H1 (cell line): Measurements from ENCODE around the gene SMOC2. TPM values are rescaled to one million over a fixed set of nuclear protein-coding genes. Genes with fewer than 3 reads are reported as not detected.

ENCODE experiments used
- CTCF ChIA-PET: fragments of 300-600 bp; sonication (Branson Sonifier 250); formaldehyde crosslinking; loops from one replicate; lab custom pipeline; 2021; ENCODE audit not compliant: partially characterized antibody; lab: Charles Lee
- POLR2A ChIA-PET: fragments of 300-600 bp; sonication (Branson Sonifier 250); formaldehyde crosslinking; loops from one replicate; lab custom pipeline; 2021; ENCODE audit warnings: inconsistent platforms; ENCODE audit not compliant: partially characterized antibody; lab: Charles Lee
- DNase-seq, 2 experiments: peaks; one replicate each; pipeline versions ENCODE4 v3.0.0 to v3.0.0-alpha.2; 2010 to 2022; ENCODE audit warnings: low spot score in 2 of 2, low read depth in 1 of 2, mixed read lengths in 1 of 2
- FAIRE-seq: peaks from 2 replicates; lab custom pipeline; 2011; peaks lifted over from hg19 to GRCh38; lab: Jason Lieb, UNC
- H2AFZ ChIP-seq: 2 replicates; pipeline ENCODE4 v1.8.1; 2012; ENCODE audit warnings: low read length, inconsistent platforms
- H2AK5ac ChIP-seq: 2 replicates; pipeline ENCODE4 v1.6.1; 2013; ENCODE audit warnings: low read depth, low read length
- H2BK120ac ChIP-seq: replicated peaks from 2 replicates; pipeline ENCODE3; 2013; ENCODE audit warnings: low read depth, low read length, inconsistent platforms
- H2BK12ac ChIP-seq: 2 replicates; pipeline ENCODE4 v1.6.1; 2013; ENCODE audit warnings: low read depth, low read length
- H2BK15ac ChIP-seq: 2 replicates; pipeline ENCODE4 v1.6.1; 2013; ENCODE audit warnings: low read length
- H2BK20ac ChIP-seq: 2 replicates; pipeline ENCODE4 v1.6.1; 2013; ENCODE audit warnings: low read length
- H2BK5ac ChIP-seq: 2 replicates; pipeline ENCODE4 v1.6.1; 2013; ENCODE audit warnings: low read depth, low read length
- H3K14ac ChIP-seq: 2 replicates; pipeline ENCODE4 v1.6.1; 2013; ENCODE audit warnings: inconsistent platforms; ENCODE audit not compliant: insufficient read length
- H3K18ac ChIP-seq: 2 replicates; pipeline ENCODE4 v1.6.1; 2013; ENCODE audit warnings: low read length; ENCODE audit errors: extremely low read depth
- H3K23ac ChIP-seq: 2 replicates; pipeline ENCODE4 v1.6.1; 2013; ENCODE audit warnings: inconsistent platforms; ENCODE audit not compliant: insufficient read length
- H3K23me2 ChIP-seq: 2 replicates; pipeline ENCODE4 v1.6.1; 2013; ENCODE audit warnings: low read depth, low read length
- H3K27ac ChIP-seq: 2 replicates; pipeline ENCODE4 v1.6.1; 2011; ENCODE audit warnings: low read depth, low read length, inconsistent platforms
- H3K27me3 ChIP-seq, 4 experiments: replicated peaks in 1 of 4; 1 replicate in 1 of 4; 2 replicates in 3 of 4; pipeline versions ENCODE4 v1.6.1 to v1.8.1; 2011 to 2013; ENCODE audit warnings: low read length in 3 of 4, mild to moderate bottlenecking in 3 of 4, inconsistent platforms in 2 of 4, mixed read lengths in 2 of 4, moderate library complexity in 1 of 4; ENCODE audit not compliant: control insufficient read depth in 3 of 4, insufficient read depth in 3 of 4; ENCODE audit errors: extremely low read depth in 1 of 4
- H3K36me3 ChIP-seq, 4 experiments: 2 replicates each; pipeline versions ENCODE4 v1.6.1 to v1.8.1; 2011 to 2013; ENCODE audit warnings: mild to moderate bottlenecking in 4 of 4, low read length in 3 of 4, moderate library complexity in 2 of 4, control low read depth in 1 of 4, inconsistent platforms in 1 of 4; ENCODE audit not compliant: insufficient read depth in 4 of 4, control insufficient read depth in 2 of 4
- H3K4ac ChIP-seq: replicated peaks from 2 replicates; pipeline ENCODE3; 2013; ENCODE audit warnings: low read length, low read depth, mixed read lengths, inconsistent platforms; ENCODE audit not compliant: insufficient read length
- H3K4me1 ChIP-seq, 4 experiments: replicated peaks in 1 of 4; 1 replicate in 1 of 4; 2 replicates in 3 of 4; pipeline versions ENCODE4 v1.6.1 to v1.8.1; 2011 to 2013; ENCODE audit warnings: low read length in 3 of 4, inconsistent platforms in 2 of 4, mixed read lengths in 1 of 4; ENCODE audit not compliant: insufficient read depth in 4 of 4, control insufficient read depth in 3 of 4
- H3K4me2 ChIP-seq, 2 experiments: 2 replicates each; pipeline versions ENCODE4 v1.6.1 to v1.8.1; 2011 to 2013; ENCODE audit warnings: low read depth in 2 of 2, low read length in 2 of 2, control low read depth in 1 of 2, inconsistent platforms in 1 of 2, mild to moderate bottlenecking in 1 of 2; ENCODE audit not compliant: insufficient read depth in 1 of 2
- H3K4me3 ChIP-seq, 4 experiments: fragments of 200-600, 300-600 bp in 1 of 4; sonication (generic), shearing (Covaris generic), sonication (Bioruptor Twin) in 1 of 4; 2 replicates each; pipeline versions ENCODE4 v1.5.1 to v1.8.1; 2011 to 2016; ENCODE audit warnings: low read length in 4 of 4, low read depth in 3 of 4, control low read depth in 2 of 4, inconsistent platforms in 2 of 4, mild to moderate bottlenecking in 2 of 4, mixed read lengths in 1 of 4, moderate library complexity in 1 of 4; ENCODE audit not compliant: insufficient read depth in 2 of 4; ENCODE audit errors: extremely low read depth in 1 of 4
- H3K56ac ChIP-seq: replicated peaks from 2 replicates; pipeline ENCODE3; 2013; ENCODE audit warnings: low read depth, mild to moderate bottlenecking, mixed read lengths, low read length, inconsistent platforms; ENCODE audit not compliant: insufficient read length
- H3K79me1 ChIP-seq: 2 replicates; pipeline ENCODE4 v1.6.1; 2013; ENCODE audit warnings: low read depth, low read length, control low read depth
- H3K79me2 ChIP-seq, 2 experiments: 2 replicates each; pipeline versions ENCODE4 v1.6.1 to v1.8.1; 2012 to 2013; ENCODE audit warnings: low read length in 2 of 2, mild to moderate bottlenecking in 2 of 2, inconsistent platforms in 1 of 2; ENCODE audit not compliant: insufficient read depth in 2 of 2, control insufficient read depth in 1 of 2
- H3K9ac ChIP-seq, 4 experiments: replicated peaks in 1 of 4; 1 replicate in 1 of 4; 2 replicates in 3 of 4; pipeline versions ENCODE4 v1.6.1 to v1.8.1; 2011 to 2013; ENCODE audit warnings: low read depth in 3 of 4, low read length in 3 of 4, control low read depth in 2 of 4, mild to moderate bottlenecking in 2 of 4, moderate library complexity in 2 of 4, inconsistent platforms in 1 of 4; ENCODE audit errors: extremely low read depth in 1 of 4
- H3K9me3 ChIP-seq, 2 experiments: 2 replicates each; pipeline versions ENCODE4 v1.6.1 to v1.8.1; 2012 to 2013; ENCODE audit warnings: mild to moderate bottlenecking in 2 of 2, moderate library complexity in 2 of 2, control low read depth in 1 of 2, inconsistent platforms in 1 of 2, low read depth in 1 of 2, low read length in 1 of 2, mixed read lengths in 1 of 2; ENCODE audit not compliant: insufficient read depth in 2 of 2
- H4K20me1 ChIP-seq, 2 experiments: replicated peaks in 1 of 2; 2 replicates each; pipeline versions ENCODE3 to v1.8.1; 2011 to 2013; ENCODE audit warnings: inconsistent platforms in 2 of 2, low read length in 2 of 2, mild to moderate bottlenecking in 1 of 2; ENCODE audit not compliant: insufficient read depth in 2 of 2, control insufficient read depth in 1 of 2
- H4K5ac ChIP-seq: 2 replicates; pipeline ENCODE4 v1.6.1; 2013; ENCODE audit warnings: low read length, low read depth, mixed read lengths, inconsistent platforms; ENCODE audit not compliant: insufficient read length
- H4K8ac ChIP-seq: 2 replicates; pipeline ENCODE4 v1.8.0; 2013; ENCODE audit warnings: mild to moderate bottlenecking, moderate library complexity, low read length, inconsistent platforms; ENCODE audit not compliant: insufficient read depth; ENCODE audit errors: extremely low read depth
- H4K91ac ChIP-seq: replicated peaks from 2 replicates; pipeline ENCODE3; 2013; ENCODE audit warnings: low read length, mixed read lengths, inconsistent platforms; ENCODE audit not compliant: insufficient read length
- HDAC2 ChIP-seq, 2 experiments: fragments of 300-600 bp in 1 of 2; sonication (generic) in 1 of 2; IDR thresholded peaks; 2 replicates each; pipeline ENCODE4 v1.6.1; 2011 to 2012; ENCODE audit warnings: low read depth in 2 of 2, low read length in 2 of 2, mild to moderate bottlenecking in 2 of 2, moderate library complexity in 2 of 2, borderline replicate concordance in 1 of 2, inconsistent platforms in 1 of 2
- HDAC6 ChIP-seq: IDR thresholded peaks from one replicate; pipeline ENCODE4 v1.7.1; 2012; ENCODE audit warnings: low read depth, mild to moderate bottlenecking, inconsistent platforms, low read length, moderate library complexity
- WGBS, 2 experiments: shearing (Covaris generic) in 1 of 2; methylation state at CpG; one replicate each; pipeline versions ENCODE4 v1.1.6 to v1.1.7; 2013 to 2015; ENCODE audit warnings: low lambda C conversion rate in 2 of 2, mixed read lengths in 2 of 2, inconsistent platforms in 1 of 2, low coverage in 1 of 2, missing lambda C conversion rate in 1 of 2; ENCODE audit not compliant: insufficient replicate concordance in 2 of 2, insufficient coverage in 1 of 2, insufficient read length in 1 of 2; ENCODE audit errors: extremely low coverage in 1 of 2, missing lambda C conversion rate in 1 of 2; 5-methylcytosine and 5-hydroxymethylcytosine counted together
- polyA plus RNA-seq, 7 experiments: library from polyadenylated mRNA; depleted of rRNA in 3 of 7; stranded (reverse) in 5 of 7; unstranded in 2 of 7; fragments of >200 nt in 5 of 7; fragments of 200-250 nt in 2 of 7; gene quantifications; 1 replicate in 5 of 7; 2 replicates in 1 of 7; 4 replicates in 1 of 7; pipeline versions ENCODE4 v1.2.1 to v1.2.3, GENCODE V29; 2011 to 2013; ENCODE audit warnings: missing spikeins in 2 of 7, mixed read lengths in 2 of 7
- total RNA-seq: library from RNA; stranded (reverse); fragmentation: NEBNext Ultra II Directional; extraction: Animal tissue kit (Norgen Biotek cat#: 25700); gene quantifications from 2 replicates; pipeline ENCODE4 v1.2.1, GENCODE V29; 2021

SMOC2 gene
- total and polyA plus RNA-seq, 2 of the 8 experiments (the other 6 are each of a cell fraction or from before 2014, with no cell fraction given): 7.7 to 8.5 TPM

- DNase-seq: no peak
- H3K14ac ChIP-seq: no peak overlapping the region
- ChIA-PET POLR2A (no interaction called here), CTCF (interaction anchor here (1.1 to 1.2 kb wide), 2 partner anchors 15 to 30 kb away, joined by 3 read pairs; no protein-coding TSS in a partner anchor)
- H3K79me1 ChIP-seq: no peaks in the 10 kb centered on the region
- no peak overlapping the region for H3K9ac ChIP-seq
- H3K4ac ChIP-seq: no peak overlapping the region
- no peak overlapping the region for H2BK12ac ChIP-seq
- H4K8ac ChIP-seq: no peak overlapping the region
- no peak overlapping the region for H2AK5ac ChIP-seq
- H2BK15ac ChIP-seq: no peak overlapping the region
- H3K79me2 ChIP-seq: no peaks in the 10 kb centered on the region
- H4K5ac ChIP-seq: no peak overlapping the region
- no peak overlapping the region for H3K56ac ChIP-seq
- H3K36me3 ChIP-seq: no peaks in the 10 kb centered on the region
- no peak overlapping the region for H4K91ac ChIP-seq
- no peak for TF ChIP-seq HDAC6
- TF ChIP-seq HDAC2 (IDR thresholded peaks at IDR 0.05; ENCODE audit: borderline replicate concordance in 1 of 2, low read depth in 2 of 2, low read length in 2 of 2): no peak
- WGBS, 2 experiments: 94% methylated on average over 22 of the region's 22 CpGs; no CpG with 5 or more reads in 1 of the 2 experiments
- no peaks in the 10 kb centered on the region for H3K4me1 ChIP-seq
- H3K4me3 ChIP-seq: no peak overlapping the region
- no peak overlapping the region for H3K23ac ChIP-seq
- H3K27me3 ChIP-seq: no peaks in the 10 kb centered on the region
- peaks cover 21 to 28% of the 10 kb centered on the region in 2 experiments for H3K9me3 ChIP-seq
- no peak overlapping the region for H2BK5ac ChIP-seq
- no peak overlapping the region for H3K4me2 ChIP-seq
- no peaks in the 10 kb centered on the region for H4K20me1 ChIP-seq
- no peak overlapping the region for H2AFZ ChIP-seq
- H3K27ac ChIP-seq: no peak overlapping the region
- FAIRE-seq: no peak
- no peak overlapping the region for H2BK20ac ChIP-seq
- no peak overlapping the region for H2BK120ac ChIP-seq
- peaks cover 19% of the 10 kb centered on the region; the same call in 1 of the 2 replicates for H3K23me2 ChIP-seq
- H3K18ac ChIP-seq: no peak overlapping the region
Observed at GRCh38 chr6:168717491-168717890, 276.5 kb downstream of the SMOC2 start.

Other genes with a start within 250 kb of the SMOC2 start
- 3.1 and 3.9 TPM in 2 replicates for gene DACT2, start 121.4 kb upstream of the SMOC2 start, total RNA-seq
- 2.9 and 4.8 TPM in 2 replicates for gene DACT2, start 121.4 kb upstream of the SMOC2 start, polyA plus RNA-seq (2011; rRNA removed)